ENCODE results near the gene NRARP. TPM values are rescaled to one million over a fixed set of nuclear protein-coding genes. Genes with fewer than 3 reads are reported as not detected.

NRARP gene
- total RNA-seq, 2 donors from 2014 or later, result 5.6 to 13.3 TPM

- DNase-seq (ENCODE audit: low spot score), result no peak
- Histone ChIP-seq H3K27me3 (no peaks in the 10 kb centered on the region), H3K9me3 (no peaks in the 10 kb centered on the region), H3K4me1 (peaks cover 0 to 52% of the 10 kb centered on the region in 2 donors), H3K4me3 (peak overlapping the region; percentile 3 to 35), H3K27ac (peak overlapping the region; percentile 78 to 83), H3K36me3 (peaks cover 48% of the 10 kb centered on the region)
- TF ChIP-seq CTCF (IDR thresholded peaks at IDR 0.05), result no peak
These were observed 32.8 kb downstream of the NRARP start for GRCh38 chr9:137269231-137269772.

- Histone ChIP-seq H3K36me3 (peaks cover 54% of the 10 kb centered on the region), H3K4me3 (peak overlapping the region; percentile 3 to 35), H3K4me1 (peaks cover 0 to 45% of the 10 kb centered on the region in 2 donors), H3K9me3 (no peaks in the 10 kb centered on the region), H3K27ac (peak overlapping the region; percentile 78 to 83), H3K27me3 (no peaks in the 10 kb centered on the region)
- DNase-seq (ENCODE audit: low spot score), result no peak
- TF ChIP-seq CTCF (IDR thresholded peaks at IDR 0.05), result no peak
These were observed 33.4 kb downstream of the NRARP start for GRCh38 chr9:137268538-137269201.

GRCh38 chr9:137267933-137268355, 34.1 kb downstream of the NRARP start:
- Histone ChIP-seq H3K36me3 (peaks cover 53% of the 10 kb centered on the region), H3K4me3 (no peak overlapping the region), H3K4me1 (peaks cover 0 to 45% of the 10 kb centered on the region in 2 donors), H3K9me3 (no peaks in the 10 kb centered on the region), H3K27ac (peak overlapping the region; percentile 78 to 83), H3K27me3 (no peaks in the 10 kb centered on the region)
- DNase-seq (ENCODE audit: low spot score), result no peak
- TF ChIP-seq CTCF (IDR thresholded peaks at IDR 0.05), result no peak

GRCh38 chr9:137266585-137267453, 35.3 kb downstream of the NRARP start:
- Histone ChIP-seq H3K9me3 (no peaks in the 10 kb centered on the region), H3K27me3 (no peaks in the 10 kb centered on the region), H3K27ac (no peak overlapping the region), H3K4me1 (peaks cover 0 to 36% of the 10 kb centered on the region in 2 donors), H3K4me3 (no peak overlapping the region), H3K36me3 (peaks cover 43% of the 10 kb centered on the region)
- no peak for TF ChIP-seq CTCF (IDR thresholded peaks at IDR 0.05)
- no peak for DNase-seq (ENCODE audit: low spot score)

- Histone ChIP-seq H3K27ac (no peak overlapping the region), H3K36me3 (peaks cover 39% of the 10 kb centered on the region), H3K4me1 (peaks cover 0 to 29% of the 10 kb centered on the region in 2 donors), H3K27me3 (no peaks in the 10 kb centered on the region), H3K4me3 (no peak overlapping the region), H3K9me3 (no peaks in the 10 kb centered on the region)
- no peak for DNase-seq (ENCODE audit: low spot score)
- TF ChIP-seq CTCF (IDR thresholded peaks at IDR 0.05), result no peak
These were observed 35.9 kb downstream of the NRARP start for GRCh38 chr9:137266162-137266527.
